ENCODE data around the gene OPN1MW2.
A peak's percentile ranks its signal among the peaks of the same experiment; 100 is the strongest.
"Not testable (repeated sequence)": the region's sequence is repeated elsewhere in the genome, so short reads cannot be mapped to it uniquely, and the experiment has no call there.

OPN1MW2 gene

GRCh38 chrX:154219456-154219855 is at the start of gene OPN1MW2:
Gene OPN1MW2, plus strand, starts transcription at chrX:154219756. Its CDS starts 60 bp downstream, at chrX:154219816.
- DNase-seq; in situ Hi-C loops (cut with MboI; ENCODE audit: low pct_unique_long_range_greater_than_20kb, low sequenced_read_pairs): not testable (repeated sequence)

GRCh38 chrX:154172535-154172943 is 47.0 kb upstream of the OPN1MW2 start:
- DNase-seq; in situ Hi-C loops (cut with MboI; ENCODE audit: low pct_unique_long_range_greater_than_20kb, low sequenced_read_pairs): not testable (repeated sequence)

- in situ Hi-C loops (cut with MboI; ENCODE audit: low pct_unique_long_range_greater_than_20kb, low sequenced_read_pairs); DNase-seq: not testable (repeated sequence)
These were observed 45.2 kb upstream of the OPN1MW2 start for GRCh38 chrX:154174356-154174755.

- in situ Hi-C loops (cut with MboI; ENCODE audit: low pct_unique_long_range_greater_than_20kb, low sequenced_read_pairs); DNase-seq: not testable (repeated sequence)
These were observed 37.3 kb upstream of the OPN1MW2 start, which contains the start of gene OPN1MW for GRCh38 chrX:154182296-154182695. Gene OPN1MW, plus strand, starts transcription at chrX:154182596. Its CDS starts 82 bp downstream, at chrX:154182678.

- DNase-seq; in situ Hi-C loops (cut with MboI; ENCODE audit: low pct_unique_long_range_greater_than_20kb, low sequenced_read_pairs): not testable (repeated sequence)
These were observed 35.8 kb upstream of the OPN1MW2 start for GRCh38 chrX:154183794-154184193.

GRCh38 chrX:154192846-154193245 is 26.7 kb upstream of the OPN1MW2 start:
- DNase-seq; in situ Hi-C loops (cut with MboI; ENCODE audit: low pct_unique_long_range_greater_than_20kb, low sequenced_read_pairs): not testable (repeated sequence)

- in situ Hi-C loops (cut with MboI; ENCODE audit: low pct_unique_long_range_greater_than_20kb, low sequenced_read_pairs); DNase-seq: not testable (repeated sequence)
These were observed 25.2 kb upstream of the OPN1MW2 start for GRCh38 chrX:154194316-154194715.

GRCh38 chrX:154196466-154196865 is 23.1 kb upstream of the OPN1MW2 start:
- DNase-seq; in situ Hi-C loops (cut with MboI; ENCODE audit: low pct_unique_long_range_greater_than_20kb, low sequenced_read_pairs): not testable (repeated sequence)

GRCh38 chrX:154209670-154210418 is 9.7 kb upstream of the OPN1MW2 start:
- in situ Hi-C loops (cut with MboI; ENCODE audit: low pct_unique_long_range_greater_than_20kb, low sequenced_read_pairs); DNase-seq: not testable (repeated sequence)

GRCh38 chrX:154211057-154211456 is 8.5 kb upstream of the OPN1MW2 start:
- in situ Hi-C loops (cut with MboI; ENCODE audit: low pct_unique_long_range_greater_than_20kb, low sequenced_read_pairs), result not testable (repeated sequence)

GRCh38 chrX:154211499-154211898 is 8.1 kb upstream of the OPN1MW2 start:
- in situ Hi-C loops (cut with MboI; ENCODE audit: low pct_unique_long_range_greater_than_20kb, low sequenced_read_pairs); DNase-seq: not testable (repeated sequence)

More at GRCh38 chrX:154211057-154211456, 8.5 kb upstream of the OPN1MW2 start:
- DNase-seq, result not testable (repeated sequence)

- DNase-seq; in situ Hi-C loops (cut with MboI; ENCODE audit: low pct_unique_long_range_greater_than_20kb, low sequenced_read_pairs): not testable (repeated sequence)
These were observed 5.7 kb downstream of the OPN1MW2 start for GRCh38 chrX:154225292-154225691.

GRCh38 chrX:154226706-154227105 is 7.2 kb downstream of the OPN1MW2 start:
- in situ Hi-C loops (cut with MboI; ENCODE audit: low pct_unique_long_range_greater_than_20kb, low sequenced_read_pairs), result not testable (repeated sequence)

GRCh38 chrX:154231443-154231842 is 11.9 kb downstream of the OPN1MW2 start:
- DNase-seq; in situ Hi-C loops (cut with MboI; ENCODE audit: low pct_unique_long_range_greater_than_20kb, low sequenced_read_pairs): not testable (repeated sequence)

More at GRCh38 chrX:154226706-154227105, 7.2 kb downstream of the OPN1MW2 start:
- DNase-seq, result not testable (repeated sequence)

- in situ Hi-C loops (cut with MboI; ENCODE audit: low pct_unique_long_range_greater_than_20kb, low sequenced_read_pairs); DNase-seq: not testable (repeated sequence)
These were observed 14.1 kb downstream of the OPN1MW2 start for GRCh38 chrX:154233620-154234019.

GRCh38 chrX:154238939-154239559 is 19.5 kb downstream of the OPN1MW2 start:
- in situ Hi-C loops (cut with MboI; ENCODE audit: low pct_unique_long_range_greater_than_20kb, low sequenced_read_pairs), result not testable (repeated sequence)
- DNase-seq, result peak; percentile 18

GRCh38 chrX:154239982-154240503 is 20.5 kb downstream of the OPN1MW2 start:
- in situ Hi-C loops (cut with MboI; ENCODE audit: low pct_unique_long_range_greater_than_20kb, low sequenced_read_pairs); DNase-seq: not testable (repeated sequence)

- in situ Hi-C loops (cut with MboI; ENCODE audit: low pct_unique_long_range_greater_than_20kb, low sequenced_read_pairs); DNase-seq: not testable (repeated sequence)
These were observed 28.0 kb downstream of the OPN1MW2 start for GRCh38 chrX:154247377-154248045.

- in situ Hi-C loops (cut with MboI; ENCODE audit: low pct_unique_long_range_greater_than_20kb, low sequenced_read_pairs); DNase-seq: not testable (repeated sequence)
These were observed 28.5 kb downstream of the OPN1MW2 start for GRCh38 chrX:154248076-154248475.

Measured in KBM-7 (cell line).